Measurements from ENCODE around the gene MIER2.

Gene MIER2

GRCh38 chr19:296476-297225 is 47.9 kb downstream of the MIER2 start:
- Histone ChIP-seq H4K20me1 (ENCODE audit: insufficient read depth) (no peaks in the 10 kb centered on the region), H3K27me3 (ENCODE audit: insufficient read depth, low read depth) (peaks cover 15% of the 10 kb centered on the region), H3K27ac (no peak overlapping the region), H3K4me3 (IDR thresholded peaks at IDR 0.05; ENCODE audit: insufficient read depth, low read depth, low read length) (no peak overlapping the region), H3K9ac (no peak overlapping the region), H3K79me2 (ENCODE audit: insufficient read depth, low read depth) (no peaks in the 10 kb centered on the region), H3K4me2 (no peak overlapping the region), H3K4me1 (ENCODE audit: low read depth, poor library complexity, severe bottlenecking) (no peaks in the 10 kb centered on the region), H3K36me3 (ENCODE audit: insufficient read depth) (no peaks in the 10 kb centered on the region), H2AFZ (ENCODE audit: low read depth) (no peak overlapping the region)
- TF ChIP-seq, protein P1, sequence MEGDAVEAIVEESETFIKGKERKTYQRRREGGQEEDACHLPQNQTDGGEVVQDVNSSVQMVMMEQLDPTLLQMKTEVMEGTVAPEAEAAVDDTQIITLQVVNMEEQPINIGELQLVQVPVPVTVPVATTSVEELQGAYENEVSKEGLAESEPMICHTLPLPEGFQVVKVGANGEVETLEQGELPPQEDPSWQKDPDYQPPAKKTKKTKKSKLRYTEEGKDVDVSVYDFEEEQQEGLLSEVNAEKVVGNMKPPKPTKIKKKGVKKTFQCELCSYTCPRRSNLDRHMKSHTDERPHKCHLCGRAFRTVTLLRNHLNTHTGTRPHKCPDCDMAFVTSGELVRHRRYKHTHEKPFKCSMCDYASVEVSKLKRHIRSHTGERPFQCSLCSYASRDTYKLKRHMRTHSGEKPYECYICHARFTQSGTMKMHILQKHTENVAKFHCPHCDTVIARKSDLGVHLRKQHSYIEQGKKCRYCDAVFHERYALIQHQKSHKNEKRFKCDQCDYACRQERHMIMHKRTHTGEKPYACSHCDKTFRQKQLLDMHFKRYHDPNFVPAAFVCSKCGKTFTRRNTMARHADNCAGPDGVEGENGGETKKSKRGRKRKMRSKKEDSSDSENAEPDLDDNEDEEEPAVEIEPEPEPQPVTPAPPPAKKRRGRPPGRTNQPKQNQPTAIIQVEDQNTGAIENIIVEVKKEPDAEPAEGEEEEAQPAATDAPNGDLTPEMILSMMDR (conservative IDR thresholded peaks at IDR 0.05; ENCODE audit: low read depth, low read length): no peak

DNA sequence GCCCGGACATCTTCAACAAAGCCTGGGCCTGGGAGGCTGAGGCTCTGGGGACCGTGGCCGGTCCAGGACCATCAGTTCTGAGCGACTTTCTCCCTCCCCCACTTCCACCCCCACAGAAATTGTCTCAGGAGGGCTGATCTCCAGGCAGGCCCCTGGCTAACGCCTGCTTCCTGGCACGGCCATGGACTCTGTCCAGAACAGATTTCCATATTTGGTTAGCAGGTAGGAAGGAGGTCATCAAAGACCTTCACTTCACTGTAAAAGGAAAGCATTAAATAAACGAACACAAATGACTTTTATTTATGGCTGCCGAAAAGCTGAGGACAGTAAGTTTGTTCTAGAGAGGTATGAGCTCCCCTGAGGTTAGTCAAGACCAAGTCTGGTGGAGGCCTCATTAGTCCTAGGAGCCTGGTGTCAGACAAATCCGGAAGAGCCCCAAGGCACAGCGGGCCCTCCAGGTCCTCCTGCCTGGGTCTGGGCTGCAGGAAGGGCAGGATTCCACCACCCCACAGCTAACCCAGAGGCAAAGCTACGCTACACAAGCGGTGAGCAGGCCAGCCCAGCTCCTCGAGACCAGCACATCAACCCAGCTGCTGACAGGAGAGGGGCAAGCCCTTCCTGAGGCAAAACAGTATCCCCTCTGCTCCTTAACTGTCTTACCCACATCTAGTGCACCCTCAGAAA is 48.8 kb downstream of the MIER2 start:
- TF ChIP-seq, protein P1 (conservative IDR thresholded peaks at IDR 0.05; ENCODE audit: low read depth, low read length): no peak
- H3K4me2 ChIP-seq: no peak overlapping the region
- H2AFZ ChIP-seq (ENCODE audit: low read depth): no peak overlapping the region
- H3K4me1 ChIP-seq (ENCODE audit: low read depth, poor library complexity, severe bottlenecking): no peaks in the 10 kb centered on the region
- H4K20me1 ChIP-seq (ENCODE audit: insufficient read depth): no peaks in the 10 kb centered on the region
- H3K4me3 ChIP-seq (IDR thresholded peaks at IDR 0.05; ENCODE audit: insufficient read depth, low read depth, low read length): no peak overlapping the region
- no peak overlapping the region for H3K27ac ChIP-seq
- H3K79me2 ChIP-seq (ENCODE audit: insufficient read depth, low read depth): no peaks in the 10 kb centered on the region
- H3K27me3 ChIP-seq (ENCODE audit: insufficient read depth, low read depth): peaks cover 15% of the 10 kb centered on the region
- H3K36me3 ChIP-seq (ENCODE audit: insufficient read depth): no peaks in the 10 kb centered on the region
- no peak overlapping the region for H3K9ac ChIP-seq

GRCh38 chr19:294946-295686 is 49.5 kb downstream of the MIER2 start:
- Histone ChIP-seq H3K79me2 (ENCODE audit: insufficient read depth, low read depth) (no peaks in the 10 kb centered on the region), H2AFZ (ENCODE audit: low read depth) (no peak overlapping the region), H3K27ac (no peak overlapping the region), H3K4me2 (no peak overlapping the region), H4K20me1 (ENCODE audit: insufficient read depth) (no peaks in the 10 kb centered on the region), H3K9ac (no peak overlapping the region), H3K36me3 (ENCODE audit: insufficient read depth) (no peaks in the 10 kb centered on the region), H3K27me3 (ENCODE audit: insufficient read depth, low read depth) (peaks cover 19% of the 10 kb centered on the region), H3K4me3 (IDR thresholded peaks at IDR 0.05; ENCODE audit: insufficient read depth, low read depth, low read length) (no peak overlapping the region), H3K4me1 (ENCODE audit: low read depth, poor library complexity, severe bottlenecking) (no peaks in the 10 kb centered on the region)
- TF ChIP-seq, protein P1 (conservative IDR thresholded peaks at IDR 0.05; ENCODE audit: low read depth, low read length): peak; percentile 70

GRCh38 chr19:294341-294945 is 50.2 kb downstream of the MIER2 start:
- H3K4me1 ChIP-seq (ENCODE audit: low read depth, poor library complexity, severe bottlenecking): no peaks in the 10 kb centered on the region
- H4K20me1 ChIP-seq (ENCODE audit: insufficient read depth): no peaks in the 10 kb centered on the region
- peaks cover 20% of the 10 kb centered on the region for H3K27me3 ChIP-seq (ENCODE audit: insufficient read depth, low read depth)
- TF ChIP-seq, protein P1 (conservative IDR thresholded peaks at IDR 0.05; ENCODE audit: low read depth, low read length): no peak
- no peaks in the 10 kb centered on the region for H3K36me3 ChIP-seq (ENCODE audit: insufficient read depth)
- no peak overlapping the region for H2AFZ ChIP-seq (ENCODE audit: low read depth)
- no peaks in the 10 kb centered on the region for H3K79me2 ChIP-seq (ENCODE audit: insufficient read depth, low read depth)
- H3K9ac ChIP-seq: no peak overlapping the region
- H3K27ac ChIP-seq: no peak overlapping the region
- H3K4me3 ChIP-seq (IDR thresholded peaks at IDR 0.05; ENCODE audit: insufficient read depth, low read depth, low read length): no peak overlapping the region
- no peak overlapping the region for H3K4me2 ChIP-seq
